ENCODE measurements around the gene RFTN1.

The RFTN1 gene

DNA sequence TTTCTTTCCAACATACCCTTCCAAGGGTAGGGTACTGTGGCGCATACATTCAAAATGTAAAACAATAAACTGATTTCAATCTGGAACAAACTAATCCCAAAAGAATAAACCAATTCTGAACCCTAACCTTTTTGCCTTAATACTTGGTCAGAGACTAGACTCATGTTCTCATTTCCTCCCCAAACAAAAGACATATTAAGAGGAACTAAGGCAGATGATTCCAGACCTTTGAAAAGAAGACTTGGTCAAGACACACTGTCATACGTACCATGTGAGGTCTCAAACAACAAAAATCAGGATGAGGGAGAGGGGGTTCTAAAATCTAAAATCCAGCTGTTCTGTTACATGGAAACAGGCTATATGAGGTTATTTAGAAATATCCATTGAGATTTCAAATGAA, 102.1 kb downstream of the RFTN1 start:
- DNase-seq (ENCODE audit: low read depth in 2 of 2, low spot score in 1 of 2): no peak

- no peak for DNase-seq (ENCODE audit: low read depth in 2 of 2, low spot score in 1 of 2)
Observed at GRCh38 chr3:16410659-16411058, 102.8 kb downstream of the RFTN1 start.

- no peak for DNase-seq (ENCODE audit: low read depth in 2 of 2, low spot score in 1 of 2)
Observed at GRCh38 chr3:16409032-16409431, 104.5 kb downstream of the RFTN1 start.

GRCh38 chr3:16407366-16407765, 106.1 kb downstream of the RFTN1 start:
- DNase-seq (ENCODE audit: low read depth in 2 of 2, low spot score in 1 of 2): no peak

GRCh38 chr3:16406579-16406978, 106.9 kb downstream of the RFTN1 start:
- no peak for DNase-seq (ENCODE audit: low read depth in 2 of 2, low spot score in 1 of 2)

- no peak for DNase-seq (ENCODE audit: low read depth in 2 of 2, low spot score in 1 of 2)
Observed at GRCh38 chr3:16406166-16406565, 107.3 kb downstream of the RFTN1 start.

DNA sequence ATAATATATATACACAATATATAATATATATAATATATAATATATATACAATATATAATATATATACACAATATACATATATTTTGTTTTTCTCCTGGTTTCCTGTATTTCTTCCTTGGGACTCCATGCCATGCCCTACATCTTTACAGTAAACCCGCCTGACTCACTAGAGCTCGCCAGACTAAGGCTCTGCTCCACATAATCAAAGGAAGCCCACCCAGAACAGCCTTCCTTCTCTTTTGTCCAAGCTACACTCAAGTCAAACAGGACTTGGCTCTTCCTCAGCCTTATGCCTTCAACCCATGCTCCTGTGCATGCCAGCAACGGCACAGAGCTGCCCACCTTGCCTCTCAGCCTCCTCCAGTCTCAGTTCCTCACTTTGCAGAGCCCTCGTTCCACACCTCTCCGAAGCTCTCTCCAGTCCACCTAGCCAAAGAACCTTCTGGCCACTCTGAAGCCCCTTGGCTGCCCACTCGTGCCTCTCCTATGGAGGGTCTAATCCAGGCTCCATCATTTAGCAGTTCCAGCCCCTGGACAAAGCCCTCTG, 109.1 kb downstream of the RFTN1 start:
- DNase-seq (ENCODE audit: low read depth in 2 of 2, low spot score in 1 of 2): no peak

DNA sequence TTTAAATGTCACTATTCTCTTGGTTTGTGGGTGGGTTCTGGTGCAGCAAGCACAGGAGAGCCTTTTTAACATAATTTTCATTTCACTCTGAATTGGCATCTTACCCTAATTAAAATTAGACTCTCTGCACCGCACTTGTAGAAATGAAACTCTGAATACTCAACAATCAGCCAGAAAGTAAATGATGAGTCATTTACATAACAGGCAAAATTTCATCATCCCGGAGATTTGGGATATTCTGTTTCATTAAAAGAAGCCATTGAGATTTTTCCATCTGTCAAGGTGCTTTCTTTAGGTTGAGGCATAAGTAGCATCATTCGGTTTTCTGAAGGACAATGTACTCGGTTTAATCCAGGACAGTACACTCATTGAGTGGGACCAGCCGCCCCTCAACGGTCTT, 111.0 kb downstream of the RFTN1 start:
- DNase-seq (ENCODE audit: low read depth in 2 of 2, low spot score in 1 of 2): no peak

DNA sequence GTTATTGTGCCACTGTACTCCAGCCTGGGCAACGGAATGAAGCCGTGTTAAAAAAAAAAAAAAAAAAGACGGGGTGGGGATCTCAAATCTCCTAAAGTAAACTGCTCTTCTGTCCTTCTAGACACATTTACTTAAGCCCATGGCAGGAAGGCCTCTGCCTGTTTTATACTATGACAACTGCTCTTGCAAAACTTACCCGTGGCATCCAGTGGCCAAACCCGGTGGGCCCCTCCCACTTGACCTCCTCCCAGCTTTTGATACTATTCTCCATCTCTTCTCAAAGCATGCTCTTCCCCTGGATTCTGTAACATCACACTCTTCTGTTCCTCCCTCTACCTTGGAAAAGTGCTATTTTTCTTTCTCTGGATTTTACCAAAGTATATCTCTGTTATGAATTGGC, 112.2 kb downstream of the RFTN1 start:
- no peak for DNase-seq (ENCODE audit: low read depth in 2 of 2, low spot score in 1 of 2)

GRCh38 chr3:16400106-16400931, 113.2 kb downstream of the RFTN1 start:
- DNase-seq (ENCODE audit: low read depth in 2 of 2, low spot score in 1 of 2): no peak

DNA sequence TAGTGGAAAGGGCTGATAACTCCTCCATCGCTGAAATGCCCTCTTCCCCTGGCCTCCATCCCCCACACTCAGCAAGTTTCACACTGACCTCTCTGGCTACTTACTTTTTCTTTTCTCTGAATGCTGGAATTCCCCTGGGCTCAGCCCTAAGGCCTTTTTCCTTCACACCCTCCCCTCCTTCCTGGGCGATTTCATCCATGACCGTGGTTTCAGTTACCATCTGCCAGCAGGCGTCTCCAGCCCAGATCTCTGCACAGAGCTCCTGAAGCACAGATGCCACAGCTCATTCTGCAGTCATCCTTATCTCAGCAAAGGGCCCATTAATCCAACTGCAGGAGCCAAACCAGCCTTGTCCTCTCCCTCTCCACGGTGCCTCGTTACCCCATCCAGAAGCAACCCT, 114.0 kb downstream of the RFTN1 start:
- no peak for DNase-seq (ENCODE audit: low read depth in 2 of 2, low spot score in 1 of 2)

- no peak for DNase-seq (ENCODE audit: low read depth in 2 of 2, low spot score in 1 of 2)
Observed at GRCh38 chr3:16398648-16399047, 114.9 kb downstream of the RFTN1 start.

- DNase-seq (ENCODE audit: low read depth in 2 of 2, low spot score in 1 of 2): no peak
Observed at GRCh38 chr3:16396202-16396601, 117.3 kb downstream of the RFTN1 start.

- DNase-seq (ENCODE audit: low read depth in 2 of 2, low spot score in 1 of 2): no peak
Observed at GRCh38 chr3:16395212-16395611, 118.3 kb downstream of the RFTN1 start.

DNA sequence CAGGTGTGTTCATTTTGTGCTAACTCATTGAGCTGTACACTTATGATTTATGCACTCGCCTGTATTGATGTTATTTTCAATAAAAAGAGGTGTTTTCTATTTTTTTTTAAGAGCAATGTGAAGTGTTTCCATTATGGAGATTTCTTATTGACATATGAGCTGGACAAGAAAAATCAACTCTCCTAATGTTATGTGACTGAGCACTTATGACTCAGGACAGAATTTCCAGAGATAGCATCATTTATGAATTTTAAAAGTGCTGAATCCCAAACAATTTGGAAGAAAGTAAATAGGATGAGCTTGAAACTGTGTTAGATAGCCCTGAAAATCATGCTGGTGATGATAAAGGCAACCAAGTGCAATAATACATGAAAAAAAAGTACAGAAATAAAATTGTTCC, 118.9 kb downstream of the RFTN1 start:
- no peak for DNase-seq (ENCODE audit: low read depth in 2 of 2, low spot score in 1 of 2)

- DNase-seq (ENCODE audit: low read depth in 2 of 2, low spot score in 1 of 2): no peak
Observed at GRCh38 chr3:16392717-16393116, 120.8 kb downstream of the RFTN1 start.

GRCh38 chr3:16392065-16392464, 121.4 kb downstream of the RFTN1 start:
- no peak for DNase-seq (ENCODE audit: low read depth in 2 of 2, low spot score in 1 of 2)

DNA sequence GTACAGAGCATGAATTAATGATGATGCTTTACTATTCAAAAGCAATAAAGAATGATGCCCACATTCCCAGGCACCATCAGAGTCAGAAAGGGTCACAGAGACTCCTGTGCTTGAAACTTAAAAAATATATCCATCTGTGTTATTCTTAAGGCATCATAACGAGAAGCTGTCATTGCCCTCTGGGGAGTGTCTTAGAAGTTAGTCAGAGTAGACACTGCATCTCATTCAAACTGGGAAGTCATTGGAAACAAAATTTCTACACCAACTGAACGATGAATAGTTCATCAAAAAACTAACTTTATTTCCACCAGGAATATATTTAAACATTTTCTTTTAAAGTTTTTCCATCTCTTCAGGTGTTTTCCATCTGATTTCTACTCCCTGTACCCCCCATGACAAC, 122.9 kb downstream of the RFTN1 start:
- DNase-seq (ENCODE audit: low read depth in 2 of 2, low spot score in 1 of 2): no peak

DNA sequence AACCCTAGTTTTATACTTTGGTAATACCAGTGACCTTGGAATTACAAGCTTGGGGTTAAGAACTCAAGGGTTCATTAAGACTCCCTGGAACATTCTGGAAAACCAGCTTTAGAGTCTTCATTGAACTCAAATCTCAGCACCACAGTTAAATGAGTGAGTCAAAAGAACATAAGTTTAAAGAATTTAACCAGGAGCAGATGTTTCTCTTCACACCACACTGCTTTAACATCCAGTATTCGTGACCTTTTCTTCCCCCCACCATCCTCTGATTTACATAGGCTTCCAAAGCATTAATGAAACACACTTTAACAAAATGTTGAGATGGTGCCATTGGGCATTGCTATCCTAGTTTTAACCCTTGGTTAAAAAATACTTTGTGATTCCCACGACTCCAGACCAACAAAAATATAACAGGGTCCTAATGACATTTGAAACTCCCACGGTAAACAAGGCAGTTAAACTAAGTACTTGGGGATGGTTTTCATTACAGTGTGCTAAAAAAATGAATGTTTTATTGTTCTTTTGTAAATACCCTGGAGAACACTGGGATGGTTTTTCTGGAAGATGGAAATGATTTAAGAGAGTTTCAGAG, 124.6 kb downstream of the RFTN1 start:
- DNase-seq (ENCODE audit: low read depth in 2 of 2, low spot score in 1 of 2): no peak

GRCh38 chr3:16386561-16386960, 126.9 kb downstream of the RFTN1 start:
- DNase-seq (ENCODE audit: low read depth in 2 of 2, low spot score in 1 of 2): no peak

DNA sequence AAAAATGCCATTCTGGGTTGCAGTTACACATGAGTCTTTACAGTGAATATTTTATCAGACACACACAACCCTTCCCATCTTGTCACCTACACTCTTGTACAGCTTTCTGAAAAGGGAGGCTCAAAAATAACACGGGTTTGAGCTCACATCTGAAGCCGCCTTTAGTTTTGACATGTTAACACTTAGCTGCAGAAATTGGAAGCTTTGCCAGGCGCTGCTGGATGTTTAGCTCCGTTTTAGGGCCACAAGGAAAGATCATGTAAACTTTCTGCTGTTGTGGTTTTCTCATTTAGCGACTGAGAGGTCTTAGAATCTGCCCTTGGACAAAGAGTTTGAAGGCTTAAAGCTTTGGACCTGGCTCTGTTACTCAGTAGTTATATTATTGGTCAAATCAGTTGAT, 128.3 kb downstream of the RFTN1 start:
- DNase-seq (ENCODE audit: low read depth in 2 of 2, low spot score in 1 of 2): no peak

- DNase-seq (ENCODE audit: low read depth in 2 of 2, low spot score in 1 of 2): no peak
Observed at GRCh38 chr3:16383864-16384263, 129.6 kb downstream of the RFTN1 start.

DNA sequence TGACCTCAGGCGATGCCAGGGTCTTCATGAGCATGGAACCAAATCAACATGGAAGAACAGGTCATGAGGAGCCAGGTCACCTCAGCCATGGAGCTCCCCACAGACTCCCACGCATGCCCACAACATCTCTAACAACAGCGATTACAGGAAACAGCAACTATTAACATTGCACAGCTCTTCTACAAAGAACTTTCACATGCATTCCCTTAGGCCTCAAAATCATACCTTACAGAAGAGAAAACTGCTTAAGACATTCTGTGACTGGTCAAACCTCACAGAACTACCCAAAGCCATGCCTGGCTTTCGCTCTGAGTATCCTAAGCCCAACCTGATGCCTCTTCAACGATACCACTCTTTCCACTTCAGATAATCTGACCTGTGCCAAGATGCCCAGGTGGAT, 130.7 kb downstream of the RFTN1 start:
- no peak for DNase-seq (ENCODE audit: low read depth in 2 of 2, low spot score in 1 of 2)
